ENCODE results near the gene MRPL28. TPM values are rescaled to one million over a fixed set of nuclear protein-coding genes. Genes with fewer than 3 reads are reported as not detected.

Gene MRPL28
- total RNA-seq, 4 donors from 2014 or later, result 57.9 to 68.2 (median 63.0) TPM

DNA sequence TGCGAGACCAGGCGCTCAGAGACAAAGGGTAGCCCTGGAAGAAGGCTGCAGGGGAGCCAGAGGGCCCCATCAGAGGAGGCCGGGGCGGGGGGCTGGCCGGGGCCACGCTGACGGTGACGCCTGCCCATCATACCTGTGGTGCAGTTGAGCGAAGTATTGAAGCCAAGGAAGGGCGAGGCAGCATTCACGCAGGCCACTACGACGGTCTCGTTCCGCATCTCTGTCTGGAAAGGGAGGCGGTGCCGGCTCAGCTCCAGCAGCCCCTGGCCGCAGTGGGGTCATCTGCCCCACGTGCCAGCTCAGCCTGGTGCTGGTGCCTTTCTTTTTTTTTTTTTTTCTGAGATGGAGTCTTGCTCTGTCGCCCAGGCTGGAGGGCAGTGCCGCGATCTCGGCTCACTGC, 4.9 kb upstream of the MRPL28 start:
- peaks cover 0 to 66% (median 11%) of the 10 kb centered on the region in 3 donors for H3K36me3 ChIP-seq
- H3K9me3 ChIP-seq, result no peaks in the 10 kb centered on the region
- H3K4me3 ChIP-seq, result no peak overlapping the region
- no peak overlapping the region for H3K27ac ChIP-seq
- WGBS, 2 donors, result 91 to 100% methylated on average over 2 to 21 of the region's 23 CpGs
- no peaks in the 10 kb centered on the region for H3K27me3 ChIP-seq
- intact Hi-C loops (cut with DNase I), result no loop called here
- TF ChIP-seq CTCF (IDR thresholded peaks at IDR 0.05), result no peak
- DNase-seq, result no peak
- peaks cover 12 to 28% (median 19%) of the 10 kb centered on the region in 3 donors for H3K4me1 ChIP-seq

DNA sequence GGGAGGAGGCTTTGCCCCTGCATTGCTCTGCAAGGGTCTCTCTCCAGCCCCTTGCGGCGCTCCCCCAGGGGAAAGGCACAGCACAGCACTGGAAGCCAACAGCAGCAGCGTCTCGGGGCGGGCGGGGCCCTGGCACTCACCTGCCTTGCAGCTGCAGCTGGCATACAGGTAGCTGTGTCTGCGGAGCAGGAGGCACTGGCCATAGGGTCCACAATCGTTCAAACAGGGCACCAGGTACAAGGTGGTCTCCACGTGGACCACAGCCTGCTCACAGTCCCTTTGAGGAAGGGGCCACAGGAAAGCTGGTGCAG, 4.2 kb upstream of the MRPL28 start:
- Histone ChIP-seq H3K27ac (no peak overlapping the region), H3K9me3 (no peaks in the 10 kb centered on the region), H3K4me3 (no peak overlapping the region), H3K27me3 (no peaks in the 10 kb centered on the region), H3K36me3 (peaks cover 0 to 66% (median 11%) of the 10 kb centered on the region in 3 donors), H3K4me1 (peaks cover 11 to 28% (median 18%) of the 10 kb centered on the region in 3 donors)
- no peak for DNase-seq
- 83% methylated on average over 1 of the region's 9 CpGs; no CpG with 5 or more reads in 1 of the 2 donors for WGBS, 2 donors
- intact Hi-C loops (cut with DNase I), result no loop called here
- TF ChIP-seq CTCF (IDR thresholded peaks at IDR 0.05) (no peak), POLR2A (IDR thresholded peaks at IDR 0.05) (no peak)

DNA sequence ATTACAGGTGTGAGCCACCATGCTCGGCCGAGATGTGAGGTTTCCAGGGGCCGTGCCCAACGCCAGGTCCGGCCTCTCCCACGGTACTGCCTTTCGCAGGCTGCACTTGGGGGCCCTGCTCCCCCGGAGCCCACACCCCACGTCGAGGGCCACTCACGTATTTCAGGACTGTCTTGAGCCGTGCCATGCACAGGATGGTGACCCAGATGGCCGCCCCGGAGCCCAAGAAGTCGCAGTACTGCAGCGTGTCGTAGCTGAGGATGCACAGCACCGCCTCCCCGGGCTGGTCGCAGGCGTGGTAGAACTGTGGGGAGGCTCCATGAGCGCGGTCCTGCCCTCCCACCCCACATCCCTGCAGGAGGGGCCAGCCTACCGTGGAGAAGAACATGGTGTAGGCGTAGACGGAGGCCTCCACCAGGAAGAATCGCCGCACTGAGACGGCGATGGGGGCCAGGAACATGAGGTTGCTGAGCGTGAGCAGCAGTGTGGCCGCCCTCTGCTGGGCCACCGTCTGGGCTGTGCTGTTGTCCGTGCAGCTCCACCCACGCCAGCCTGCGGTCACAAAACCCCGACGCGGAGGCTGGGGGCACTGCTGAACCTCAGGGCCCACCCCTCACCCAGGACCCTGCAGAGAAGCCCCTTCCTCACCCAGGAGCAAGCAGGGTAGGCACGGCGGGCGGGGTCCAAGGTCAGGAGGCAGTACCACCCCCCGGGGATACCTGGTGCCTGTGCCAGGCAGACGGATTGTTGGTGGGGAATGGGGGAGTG, 3.7 kb upstream of the MRPL28 start:
- intact Hi-C loops (cut with DNase I), result no loop called here
- 85% methylated on average over 19 of the region's 44 CpGs; no CpG with 5 or more reads in 1 of the 2 donors for WGBS, 2 donors
- no peaks in the 10 kb centered on the region for H3K27me3 ChIP-seq
- no peak overlapping the region for H3K4me3 ChIP-seq
- no peaks in the 10 kb centered on the region for H3K9me3 ChIP-seq
- H3K27ac ChIP-seq, result no peak overlapping the region
- peaks cover 3 to 69% (median 11%) of the 10 kb centered on the region in 3 donors for H3K36me3 ChIP-seq
- peaks cover 16 to 28% (median 16%) of the 10 kb centered on the region in 3 donors for H3K4me1 ChIP-seq
- TF ChIP-seq POLR2A (IDR thresholded peaks at IDR 0.05) (no peak), CTCF (IDR thresholded peaks at IDR 0.05) (no peak)
- no peak for DNase-seq

DNA sequence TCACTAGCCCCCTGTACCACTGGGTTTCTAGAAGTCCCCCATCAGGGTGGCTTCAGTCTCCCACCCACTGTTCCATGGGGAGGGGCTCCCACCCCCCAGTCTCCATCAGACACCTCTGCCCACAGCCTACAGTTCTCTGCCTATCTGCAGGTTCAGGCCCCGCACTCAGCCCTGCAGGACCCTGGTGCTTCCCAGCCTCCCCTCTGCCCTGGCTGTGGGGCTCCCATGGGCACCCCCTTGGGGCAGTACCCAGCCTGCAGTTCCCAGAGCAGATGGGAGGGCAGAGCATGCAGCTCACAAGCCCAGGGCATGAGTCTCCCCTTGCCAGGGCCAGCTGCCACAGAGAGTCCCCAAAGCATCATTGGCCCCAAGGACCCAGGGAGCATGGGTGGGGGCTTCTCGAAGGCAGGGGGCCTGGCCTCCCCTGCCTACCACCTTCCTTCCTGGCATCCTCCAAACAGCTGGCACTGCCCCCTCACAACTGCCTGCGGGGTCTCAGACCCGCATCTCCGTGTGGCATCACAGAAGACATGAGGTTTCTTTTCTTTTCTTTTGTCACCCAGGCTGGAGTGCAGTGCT, 2.8 kb upstream of the MRPL28 start:
- no peak overlapping the region for H3K4me3 ChIP-seq
- WGBS, 2 donors, result 67 to 75% methylated on average over 4 of the region's 5 CpGs
- H3K4me1 ChIP-seq, result peaks cover 16 to 25% (median 16%) of the 10 kb centered on the region in 3 donors
- intact Hi-C loops (cut with DNase I), result no loop called here
- TF ChIP-seq POLR2A (IDR thresholded peaks at IDR 0.05) (no peak), CTCF (IDR thresholded peaks at IDR 0.05) (no peak)
- no peaks in the 10 kb centered on the region for H3K27me3 ChIP-seq
- H3K36me3 ChIP-seq, result peaks cover 7 to 78% (median 17%) of the 10 kb centered on the region in 3 donors
- no peak overlapping the region for H3K27ac ChIP-seq
- H3K9me3 ChIP-seq, result no peaks in the 10 kb centered on the region
- no peak for DNase-seq

DNA sequence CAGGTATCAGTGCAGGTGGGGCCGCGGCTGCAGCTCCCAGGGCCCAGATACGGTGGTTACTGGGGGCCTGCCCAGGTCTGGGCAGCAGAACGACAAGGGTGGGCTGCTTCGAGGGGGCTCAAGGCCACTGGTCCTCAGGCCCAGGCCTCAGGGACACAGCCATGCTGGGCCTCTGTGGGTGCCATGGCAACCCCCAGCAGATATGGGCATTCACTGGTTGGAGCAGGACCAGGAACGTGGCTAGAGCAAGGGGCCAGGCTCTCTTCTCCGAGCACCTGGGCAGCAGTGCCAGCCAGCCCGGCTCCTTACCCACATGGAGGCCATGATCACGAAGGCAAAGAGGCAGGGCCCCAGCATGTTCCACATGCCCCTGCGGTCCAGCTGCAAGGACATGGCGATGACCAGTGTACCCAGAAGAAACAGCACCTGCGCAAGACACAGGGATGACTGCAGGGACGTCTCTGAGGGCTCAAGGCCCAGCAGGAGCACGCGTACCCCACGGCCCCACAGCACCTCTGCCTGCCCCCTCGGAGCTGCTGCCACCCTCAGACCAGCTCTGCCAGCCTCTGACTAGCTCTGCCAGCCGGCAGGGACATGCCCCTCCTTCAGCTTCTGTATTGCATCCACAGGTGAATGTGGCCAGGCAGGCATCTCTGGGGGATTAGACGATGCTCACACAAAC, 2.1 kb upstream of the MRPL28 start:
- H3K36me3 ChIP-seq, result peaks cover 10 to 80% (median 24%) of the 10 kb centered on the region in 3 donors
- H3K9me3 ChIP-seq, result no peaks in the 10 kb centered on the region
- DNase-seq, result no peak
- intact Hi-C loops (cut with DNase I), result no loop called here
- WGBS, 2 donors, result 83 to 94% methylated on average over 5 to 9 of the region's 19 CpGs
- no peaks in the 10 kb centered on the region for H3K27me3 ChIP-seq
- no peak overlapping the region for H3K4me3 ChIP-seq
- no peak overlapping the region for H3K27ac ChIP-seq
- TF ChIP-seq CTCF (IDR thresholded peaks at IDR 0.05), result no peak
- H3K4me1 ChIP-seq, result peaks cover 16 to 25% (median 16%) of the 10 kb centered on the region in 3 donors
